ENCODE results near the gene DLX1. TPM values are rescaled to one million over a fixed set of nuclear protein-coding genes. Genes with fewer than 3 reads are reported as not detected.

The DLX1 gene
- total and polyA plus RNA-seq, 9 of the 15 experiments (the other 6 are each of a cell fraction or from before 2014, with no cell fraction given), result 1.9 to 26.2 (median 9.6) TPM

DNA sequence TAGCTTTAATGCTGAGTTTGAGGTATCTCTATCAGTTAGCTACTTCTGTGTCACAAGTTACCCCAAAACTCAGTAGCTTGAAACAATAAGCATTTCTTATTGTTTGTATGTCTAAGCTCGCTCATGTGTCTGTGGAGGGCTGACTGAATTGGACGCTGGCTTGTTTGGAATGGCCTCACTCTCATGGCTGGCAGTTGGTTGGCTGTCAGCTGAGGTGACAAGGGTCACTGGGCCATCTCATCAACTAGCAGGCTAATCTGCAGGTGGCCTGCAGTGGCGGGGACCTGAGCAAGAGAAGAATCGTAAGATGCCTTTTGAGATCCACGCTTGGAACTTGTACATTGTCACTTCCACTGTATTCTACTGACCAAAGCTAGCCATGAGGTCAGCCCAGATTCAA lies 30.8 kb downstream of the DLX1 start:
- ATAC-seq (no peak), DNase-seq (ENCODE audit: extremely low read depth in 1 of 4, low spot score in 3 of 4) (no peak), FAIRE-seq (no peak)
- CTCF ChIA-PET (ENCODE audit: low intra/inter-chr PET ratio), result interaction anchor here (0.6 to 0.9 kb wide), 2 partner anchors 303 to 542 kb away, joined by 4 to 6 read pairs; no protein-coding TSS in a partner anchor
- no peaks in the 10 kb centered on the region for H3K4me1 ChIP-seq (replicated peaks in 1 of 2; ENCODE audit: control insufficient read depth in 2 of 2, insufficient read depth in 2 of 2, low read length in 2 of 2)
- no peak overlapping the region for H3K9ac ChIP-seq (ENCODE audit: insufficient read depth in 1 of 2, low read depth in 2 of 2, low read length in 2 of 2)
- H3K4me2 ChIP-seq (ENCODE audit: insufficient read depth, low read length), result no peak overlapping the region
- TF ChIP-seq ETV1 (tag; conservative IDR thresholded peaks at IDR 0.05; ENCODE audit: low read depth), result no peak
- TF ChIP-seq HNRNPLL (IDR thresholded peaks at IDR 0.05; ENCODE audit: low read depth, low read length, poor library complexity, severe bottlenecking), result no peak
- no peak for TF ChIP-seq ADNP (tag; IDR thresholded peaks at IDR 0.05)
- no peak for TF ChIP-seq MCM5 (IDR thresholded peaks at IDR 0.05; ENCODE audit: low read depth)
- TF ChIP-seq, protein P1, sequence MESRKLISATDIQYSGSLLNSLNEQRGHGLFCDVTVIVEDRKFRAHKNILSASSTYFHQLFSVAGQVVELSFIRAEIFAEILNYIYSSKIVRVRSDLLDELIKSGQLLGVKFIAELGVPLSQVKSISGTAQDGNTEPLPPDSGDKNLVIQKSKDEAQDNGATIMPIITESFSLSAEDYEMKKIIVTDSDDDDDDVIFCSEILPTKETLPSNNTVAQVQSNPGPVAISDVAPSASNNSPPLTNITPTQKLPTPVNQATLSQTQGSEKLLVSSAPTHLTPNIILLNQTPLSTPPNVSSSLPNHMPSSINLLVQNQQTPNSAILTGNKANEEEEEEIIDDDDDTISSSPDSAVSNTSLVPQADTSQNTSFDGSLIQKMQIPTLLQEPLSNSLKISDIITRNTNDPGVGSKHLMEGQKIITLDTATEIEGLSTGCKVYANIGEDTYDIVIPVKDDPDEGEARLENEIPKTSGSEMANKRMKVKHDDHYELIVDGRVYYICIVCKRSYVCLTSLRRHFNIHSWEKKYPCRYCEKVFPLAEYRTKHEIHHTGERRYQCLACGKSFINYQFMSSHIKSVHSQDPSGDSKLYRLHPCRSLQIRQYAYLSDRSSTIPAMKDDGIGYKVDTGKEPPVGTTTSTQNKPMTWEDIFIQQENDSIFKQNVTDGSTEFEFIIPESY (CRISPR knock-in tag; IDR thresholded peaks at IDR 0.05), result no peak
- no peak for TF ChIP-seq SRF (CRISPR knock-in tag; IDR thresholded peaks at IDR 0.05)
- no peak for TF ChIP-seq SMAD3 (CRISPR knock-in tag; conservative IDR thresholded peaks at IDR 0.05)
- TF ChIP-seq KDM1A (IDR thresholded peaks at IDR 0.05), result no peak
- TF ChIP-seq NONO (IDR thresholded peaks at IDR 0.05; ENCODE audit: low read depth in 2 of 2, low read length in 1 of 2), result no peak
- no peak for TF ChIP-seq ZZZ3 (IDR thresholded peaks at IDR 0.05)
- no peak for TF ChIP-seq HEY1 (CRISPR knock-in tag; IDR thresholded peaks at IDR 0.05; ENCODE audit: borderline replicate concordance)
- TF ChIP-seq RUNX1 (IDR thresholded peaks at IDR 0.05; ENCODE audit: low read depth), result no peak
- TF ChIP-seq, protein P2, sequence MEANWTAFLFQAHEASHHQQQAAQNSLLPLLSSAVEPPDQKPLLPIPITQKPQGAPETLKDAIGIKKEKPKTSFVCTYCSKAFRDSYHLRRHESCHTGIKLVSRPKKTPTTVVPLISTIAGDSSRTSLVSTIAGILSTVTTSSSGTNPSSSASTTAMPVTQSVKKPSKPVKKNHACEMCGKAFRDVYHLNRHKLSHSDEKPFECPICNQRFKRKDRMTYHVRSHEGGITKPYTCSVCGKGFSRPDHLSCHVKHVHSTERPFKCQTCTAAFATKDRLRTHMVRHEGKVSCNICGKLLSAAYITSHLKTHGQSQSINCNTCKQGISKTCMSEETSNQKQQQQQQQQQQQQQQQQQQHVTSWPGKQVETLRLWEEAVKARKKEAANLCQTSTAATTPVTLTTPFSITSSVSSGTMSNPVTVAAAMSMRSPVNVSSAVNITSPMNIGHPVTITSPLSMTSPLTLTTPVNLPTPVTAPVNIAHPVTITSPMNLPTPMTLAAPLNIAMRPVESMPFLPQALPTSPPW (CRISPR knock-in tag; IDR thresholded peaks at IDR 0.05), result no peak
- TF ChIP-seq C11orf30 (IDR thresholded peaks at IDR 0.05; ENCODE audit: low read depth), result no peak
- TF ChIP-seq, protein P3, sequence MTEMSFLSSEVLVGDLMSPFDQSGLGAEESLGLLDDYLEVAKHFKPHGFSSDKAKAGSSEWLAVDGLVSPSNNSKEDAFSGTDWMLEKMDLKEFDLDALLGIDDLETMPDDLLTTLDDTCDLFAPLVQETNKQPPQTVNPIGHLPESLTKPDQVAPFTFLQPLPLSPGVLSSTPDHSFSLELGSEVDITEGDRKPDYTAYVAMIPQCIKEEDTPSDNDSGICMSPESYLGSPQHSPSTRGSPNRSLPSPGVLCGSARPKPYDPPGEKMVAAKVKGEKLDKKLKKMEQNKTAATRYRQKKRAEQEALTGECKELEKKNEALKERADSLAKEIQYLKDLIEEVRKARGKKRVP (CRISPR knock-in tag; IDR thresholded peaks at IDR 0.05), result no peak
- no peak for TF ChIP-seq ZNF431 (CRISPR knock-in tag; IDR thresholded peaks at IDR 0.05)
- TF ChIP-seq, protein P4, sequence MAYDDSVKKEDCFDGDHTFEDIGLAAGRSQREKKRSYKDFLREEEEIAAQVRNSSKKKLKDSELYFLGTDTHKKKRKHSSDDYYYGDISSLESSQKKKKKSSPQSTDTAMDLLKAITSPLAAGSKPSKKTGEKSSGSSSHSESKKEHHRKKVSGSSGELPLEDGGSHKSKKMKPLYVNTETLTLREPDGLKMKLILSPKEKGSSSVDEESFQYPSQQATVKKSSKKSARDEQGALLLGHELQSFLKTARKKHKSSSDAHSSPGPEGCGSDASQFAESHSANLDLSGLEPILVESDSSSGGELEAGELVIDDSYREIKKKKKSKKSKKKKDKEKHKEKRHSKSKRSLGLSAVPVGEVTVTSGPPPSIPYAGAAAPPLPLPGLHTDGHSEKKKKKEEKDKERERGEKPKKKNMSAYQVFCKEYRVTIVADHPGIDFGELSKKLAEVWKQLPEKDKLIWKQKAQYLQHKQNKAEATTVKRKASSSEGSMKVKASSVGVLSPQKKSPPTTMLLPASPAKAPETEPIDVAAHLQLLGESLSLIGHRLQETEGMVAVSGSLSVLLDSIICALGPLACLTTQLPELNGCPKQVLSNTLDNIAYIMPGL (CRISPR knock-in tag; IDR thresholded peaks at IDR 0.05), result no peak
- H3K27ac ChIP-seq (ENCODE audit: extremely low read depth, low read depth, low read length), result no peak overlapping the region
- no peaks in the 10 kb centered on the region for H3K9me1 ChIP-seq (ENCODE audit: control insufficient read depth, insufficient read depth, low read length)
- POLR2A ChIA-PET, result interaction anchor here (0.6 to 1.1 kb wide), 2 partner anchors 13 to 334 kb away, joined by 3 to 4 read pairs; no protein-coding TSS in a partner anchor
- 2% methylated on average over 5 of the region's 5 CpGs for WGBS (ENCODE audit: insufficient coverage, low coverage, missing lambda C conversion rate)
- no peaks in the 10 kb centered on the region for H3K36me3 ChIP-seq (ENCODE audit: control insufficient read depth, insufficient read depth, low read length)
- no peaks in the 10 kb centered on the region for H3K9me3 ChIP-seq (replicated peaks; ENCODE audit: control insufficient read depth, insufficient read depth, low read depth, low read length)
- no peak overlapping the region for H3K4me3 ChIP-seq
- no peak overlapping the region; the same call in 1 of the 2 replicates for H2AFZ ChIP-seq (ENCODE audit: low read depth, low read length)
- intact Hi-C loops (cut with micrococcal nuclease), result loop anchor here (10.0 kb wide), 1 partner anchor 1141 kb away; no protein-coding TSS in a partner anchor
- no peaks in the 10 kb centered on the region for H4K20me1 ChIP-seq (replicated peaks; ENCODE audit: control insufficient read depth, insufficient read depth, low read length)
- H3K27me3 ChIP-seq (ENCODE audit: control insufficient read depth in 2 of 2, insufficient read depth in 2 of 2, low read length in 2 of 2), result peaks cover 6 to 7% of the 10 kb centered on the region in 2 experiments; a peak in 3 of 5 replicates
- BruUV-seq (replicated peaks), result no TSS peak
- in situ Hi-C loops (cut with MboI), result loop anchor here (25.0 kb wide), 1 partner anchor 1154 kb away; no protein-coding TSS in a partner anchor
- H3K79me2 ChIP-seq (ENCODE audit: control insufficient read depth, insufficient read depth, low read length), result no peaks in the 10 kb centered on the region

All from K562 (cell line).